SKM-1 (cell line): ENCODE measurements around the gene KDM4C.
"Not testable (repeated sequence)": the region's sequence is repeated elsewhere in the genome, so short reads cannot be mapped to it uniquely, and the experiment has no call there.

ENCODE experiments used
- DNase-seq: peaks from one replicate; lab custom pipeline; 2025; ENCODE audit not compliant: unreplicated experiment; lab: John Stamatoyannopoulos, UW

Gene KDM4C

GRCh38 chr9:6928863-6929262 lies 171.1 kb downstream of the KDM4C start:
- no peak for DNase-seq

- DNase-seq, result no peak
These were observed 171.9 kb downstream of the KDM4C start for GRCh38 chr9:6929441-6930215.

- no peak for DNase-seq
These were observed 173.1 kb downstream of the KDM4C start for GRCh38 chr9:6930827-6931226.

GRCh38 chr9:6931913-6932312 lies 174.1 kb downstream of the KDM4C start:
- DNase-seq, result no peak

- no peak for DNase-seq
These were observed 178.3 kb downstream of the KDM4C start for GRCh38 chr9:6936103-6936502.

- DNase-seq, result no peak
These were observed 179.4 kb downstream of the KDM4C start for GRCh38 chr9:6937209-6937608.

- DNase-seq, result no peak
These were observed 180.7 kb downstream of the KDM4C start for GRCh38 chr9:6938447-6938846.

GRCh38 chr9:6938873-6939272 lies 181.1 kb downstream of the KDM4C start:
- DNase-seq, result no peak

- DNase-seq, result no peak
These were observed 183.7 kb downstream of the KDM4C start for GRCh38 chr9:6941501-6941900.

- DNase-seq, result no peak
These were observed 184.6 kb downstream of the KDM4C start for GRCh38 chr9:6942406-6942805.

GRCh38 chr9:6943293-6943692 lies 185.5 kb downstream of the KDM4C start:
- no peak for DNase-seq

GRCh38 chr9:6944093-6944551 lies 186.3 kb downstream of the KDM4C start:
- no peak for DNase-seq

- no peak for DNase-seq
These were observed 187.1 kb downstream of the KDM4C start for GRCh38 chr9:6944896-6945295.

- DNase-seq, result no peak
These were observed 188.0 kb downstream of the KDM4C start for GRCh38 chr9:6945816-6946215.

GRCh38 chr9:6946583-6947166 lies 188.9 kb downstream of the KDM4C start:
- DNase-seq, result no peak

- not testable (repeated sequence) for DNase-seq
These were observed 191.1 kb downstream of the KDM4C start for GRCh38 chr9:6948921-6949320.

- DNase-seq, result no peak
These were observed 197.6 kb downstream of the KDM4C start for GRCh38 chr9:6955251-6955921.

- no peak for DNase-seq
These were observed 199.1 kb downstream of the KDM4C start for GRCh38 chr9:6956879-6957278.

GRCh38 chr9:6959270-6960000 lies 201.7 kb downstream of the KDM4C start:
- DNase-seq, result no peak

- no peak for DNase-seq
These were observed 203.0 kb downstream of the KDM4C start for GRCh38 chr9:6960777-6961176.

- no peak for DNase-seq
These were observed 204.2 kb downstream of the KDM4C start for GRCh38 chr9:6961845-6962522.
